ENCODE results near the gene CCDC59.

Gene CCDC59

DNA sequence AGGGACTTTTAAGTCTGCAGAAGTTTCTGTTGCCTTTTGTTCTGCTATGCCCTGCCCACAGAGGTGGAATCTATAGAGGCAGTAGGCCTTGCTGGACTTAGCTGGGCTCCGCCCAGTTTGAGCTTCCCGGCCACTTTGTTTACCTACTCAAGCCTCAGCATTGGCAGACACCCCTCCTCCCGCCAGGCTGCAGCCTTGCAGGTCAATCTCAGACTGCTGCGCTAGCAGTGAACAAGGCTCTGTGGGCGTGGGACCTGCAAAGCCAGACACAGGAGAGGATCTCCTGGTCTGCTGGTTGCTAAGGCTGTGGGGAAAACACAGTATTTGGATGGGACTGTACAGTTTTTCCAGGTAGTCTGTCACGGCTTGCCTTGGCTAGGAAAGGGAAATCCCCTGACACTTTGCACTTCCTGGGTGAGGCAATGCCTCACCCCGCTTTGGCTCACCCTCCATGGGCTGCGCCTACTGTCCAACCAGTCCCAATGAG, 43.7 kb downstream of the CCDC59 start:
- no peak for DNase-seq

All from CD4-positive, alpha-beta T cell treated with Interleukin-12 subunit alpha and Interleukin-12 subunit beta, for 1 hour (primary cell).